Hepatocyte (in vitro differentiated cells): Measurements from ENCODE around the gene CLIP3. TPM values are rescaled to one million over a fixed set of nuclear protein-coding genes. Genes with fewer than 3 reads are reported as not detected.

ENCODE experiments used
- DNase-seq: peaks from one replicate; pipeline ENCODE4 v3.0.0-alpha.2; 2016; ENCODE audit warnings: low spot score
- H2AFZ ChIP-seq: fragments of 200-600 bp; sonication (generic); 2 replicates; pipeline ENCODE4 v1.6.0; 2016; ENCODE audit warnings: antibody characterized with exemption, mild to moderate bottlenecking
- H3K27ac ChIP-seq: fragments of 200-600 bp; sonication (generic); 2 replicates; pipeline ENCODE4 v1.5.1; 2016; ENCODE audit warnings: mild to moderate bottlenecking
- H3K27me3 ChIP-seq: fragments of 200-600 bp; sonication (generic); 2 replicates; pipeline ENCODE4 v1.6.1; 2016
- H3K36me3 ChIP-seq: fragments of 200-600 bp; sonication (generic); replicated peaks from 2 replicates; pipeline ENCODE4 v1.5.1; 2016; ENCODE audit warnings: low read depth; ENCODE audit not compliant: insufficient read depth
- H3K4me1 ChIP-seq: fragments of 200-600 bp; sonication (generic); 2 replicates; pipeline ENCODE4 v1.5.1; 2016; ENCODE audit warnings: mild to moderate bottlenecking, moderate library complexity; ENCODE audit not compliant: insufficient read depth
- H3K4me2 ChIP-seq: fragments of 200-600 bp; sonication (generic); 2 replicates; pipeline ENCODE4 v1.6.0; 2016
- H3K4me3 ChIP-seq: fragments of 200-600 bp; sonication (generic); 2 replicates; pipeline ENCODE4 v1.5.1; 2016; ENCODE audit warnings: mild to moderate bottlenecking
- H3K79me2 ChIP-seq: fragments of 200-600 bp; sonication (generic); 2 replicates; pipeline ENCODE4 v1.6.0; 2017; ENCODE audit warnings: mild to moderate bottlenecking
- H3K9me2 ChIP-seq: fragments of 200-600 bp; sonication (generic); replicated peaks from 2 replicates; pipeline ENCODE4 v1.6.0; 2017; ENCODE audit warnings: mild to moderate bottlenecking; ENCODE audit not compliant: insufficient read depth
- H3K9me3 ChIP-seq: fragments of 200-600 bp; sonication (generic); 2 replicates; pipeline ENCODE4 v1.5.1; 2016; ENCODE audit warnings: low read depth, mild to moderate bottlenecking
- H4K20me1 ChIP-seq: fragments of 200-600 bp; sonication (generic); 2 replicates; pipeline ENCODE4 v1.6.0; 2016; ENCODE audit warnings: mild to moderate bottlenecking; ENCODE audit not compliant: insufficient read depth, poor library complexity, severe bottlenecking
- CTCF ChIP-seq: fragments of 200-600 bp; sonication (generic); IDR thresholded peaks from 2 replicates; pipeline ENCODE4 v1.5.1; 2016; ENCODE audit warnings: antibody characterized with exemption, mild to moderate bottlenecking; ENCODE audit not compliant: poor library complexity
- EZH2 ChIP-seq: fragments of 200-600 bp; sonication (generic); IDR thresholded peaks from 2 replicates; pipeline ENCODE4 v1.6.1; 2016; ENCODE audit warnings: antibody characterized with exemption, mild to moderate bottlenecking, borderline replicate concordance
- EZH2phosphoT487 ChIP-seq: fragments of 200-600 bp; sonication (generic); IDR thresholded peaks from one replicate; pipeline ENCODE4 v1.6.1; 2018; ENCODE audit warnings: antibody characterized with exemption, mild to moderate bottlenecking, low read depth, moderate library complexity; ENCODE audit not compliant: unreplicated experiment, severe bottlenecking
- WGBS: methylation state at CpG from one replicate; pipeline ENCODE4 v1.1.6; 2016; ENCODE audit warnings: low lambda C conversion rate; ENCODE audit errors: missing lambda C conversion rate; 5-methylcytosine and 5-hydroxymethylcytosine counted together
- polyA plus RNA-seq: library from polyadenylated mRNA; unstranded; fragments of >200 nt; fragmentation: Nextera tagmentation; extraction: Ambion mirVana; gene quantifications from 2 replicates; pipeline ENCODE4 v1.2.1, GENCODE V29; 2016
- total RNA-seq: library from RNA; depleted of rRNA; stranded (reverse); fragments of >200 nt; gene quantifications from 2 replicates; pipeline ENCODE4 v1.2.3, GENCODE V29; 2014

CLIP3 gene
- total and polyA plus RNA-seq, 2 experiments from 2014 or later, result 5.1 to 19.5 TPM

GRCh38 chr19:35977446-35978222 lies 55.0 kb downstream of the CLIP3 start:
- H3K9me3 ChIP-seq, result no peaks in the 10 kb centered on the region
- H4K20me1 ChIP-seq, result no peaks in the 10 kb centered on the region
- H3K4me2 ChIP-seq, result no peak overlapping the region
- H2AFZ ChIP-seq, result no peak overlapping the region
- no peaks in the 10 kb centered on the region for H3K9me2 ChIP-seq
- no peak for DNase-seq
- TF ChIP-seq EZH2, result no peak
- TF ChIP-seq CTCF, result no peak
- no peak for TF ChIP-seq EZH2phosphoT487
- no peaks in the 10 kb centered on the region for H3K36me3 ChIP-seq
- no peak overlapping the region for H3K4me3 ChIP-seq
- H3K4me1 ChIP-seq, result no peaks in the 10 kb centered on the region
- H3K79me2 ChIP-seq, result no peaks in the 10 kb centered on the region
- no peak overlapping the region for H3K27ac ChIP-seq
- peaks cover 8% of the 10 kb centered on the region for H3K27me3 ChIP-seq
- 60% methylated on average over 14 of the region's 14 CpGs for WGBS

GRCh38 chr19:35975608-35976214 lies 57.0 kb downstream of the CLIP3 start:
- H3K4me1 ChIP-seq, result no peaks in the 10 kb centered on the region
- no peak for TF ChIP-seq CTCF
- no peak for TF ChIP-seq EZH2
- no peak for TF ChIP-seq EZH2phosphoT487
- no peak overlapping the region for H3K27ac ChIP-seq
- H4K20me1 ChIP-seq, result no peaks in the 10 kb centered on the region
- no peaks in the 10 kb centered on the region for H3K27me3 ChIP-seq
- no peak overlapping the region for H3K4me3 ChIP-seq
- no peaks in the 10 kb centered on the region for H3K79me2 ChIP-seq
- DNase-seq, result peak; percentile 62
- no peak overlapping the region for H2AFZ ChIP-seq
- no peaks in the 10 kb centered on the region for H3K9me2 ChIP-seq
- no peak overlapping the region for H3K4me2 ChIP-seq
- WGBS, result 51% methylated on average over 5 of the region's 5 CpGs
- H3K36me3 ChIP-seq, result no peaks in the 10 kb centered on the region
- H3K9me3 ChIP-seq, result no peaks in the 10 kb centered on the region

- no peaks in the 10 kb centered on the region for H3K79me2 ChIP-seq
- TF ChIP-seq EZH2 (no peak), CTCF (no peak), EZH2phosphoT487 (no peak)
- H3K9me3 ChIP-seq, result no peaks in the 10 kb centered on the region
- no peak overlapping the region for H3K4me2 ChIP-seq
- no peaks in the 10 kb centered on the region for H3K36me3 ChIP-seq
- H3K27me3 ChIP-seq, result no peaks in the 10 kb centered on the region
- H3K4me1 ChIP-seq, result no peaks in the 10 kb centered on the region
- no peak overlapping the region for H3K4me3 ChIP-seq
- no peaks in the 10 kb centered on the region for H3K9me2 ChIP-seq
- H4K20me1 ChIP-seq, result no peaks in the 10 kb centered on the region
- no peak overlapping the region for H2AFZ ChIP-seq
- no peak overlapping the region for H3K27ac ChIP-seq
- DNase-seq, result no peak
- WGBS, result 36% methylated on average over 8 of the region's 8 CpGs
Measured at GRCh38 chr19:35973487-35973886, 59.2 kb downstream of the CLIP3 start.
